HG02970 (cell line): ENCODE data around the gene SLC39A6.
"Not testable (repeated sequence)": the region's sequence is repeated elsewhere in the genome, so short reads cannot be mapped to it uniquely, and the experiment has no call there.

Source experiments
- ATAC-seq: cut with Tn5 transposase; IDR thresholded peaks from one replicate; pipeline ENCODE4 v1.9.1; 2021; ENCODE audit warnings: mild to moderate bottlenecking, moderate library complexity, moderate number of reproducible peaks; ENCODE audit not compliant: unreplicated experiment, low FRiP score

Gene SLC39A6

DNA sequence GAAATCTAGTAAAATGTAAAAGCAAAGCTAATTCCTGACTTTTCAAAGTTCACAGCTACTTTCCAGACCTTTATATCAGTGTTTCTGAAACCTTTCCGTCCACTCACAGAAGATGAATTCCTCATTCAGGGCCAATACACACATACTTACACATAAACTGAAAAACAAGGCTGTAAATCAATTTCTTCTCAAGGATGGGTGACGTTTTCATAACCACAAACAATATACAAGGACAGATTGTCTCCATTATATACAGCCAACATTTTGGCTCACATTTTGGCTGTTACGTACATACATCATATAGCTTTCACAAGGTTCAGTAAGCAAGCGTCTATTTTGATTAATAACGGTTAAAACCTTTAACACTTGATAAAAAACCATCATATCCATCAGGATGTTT lies 63.1 kb downstream of the SLC39A6 start:
- ATAC-seq: no peak

DNA sequence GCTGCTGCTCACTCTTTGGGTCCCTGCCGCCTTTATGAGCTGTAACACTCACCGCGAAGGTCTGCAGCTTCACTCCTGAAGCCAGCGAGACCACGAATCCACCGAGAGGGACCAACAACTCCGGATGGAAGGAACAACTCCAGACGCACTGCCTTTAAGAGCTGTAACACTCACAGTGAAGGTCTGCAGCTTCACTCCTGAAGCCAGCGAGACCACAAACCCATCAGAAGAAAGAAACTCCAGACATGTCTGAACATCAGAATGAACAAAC lies 64.4 kb downstream of the SLC39A6 start:
- ATAC-seq: not testable (repeated sequence)

DNA sequence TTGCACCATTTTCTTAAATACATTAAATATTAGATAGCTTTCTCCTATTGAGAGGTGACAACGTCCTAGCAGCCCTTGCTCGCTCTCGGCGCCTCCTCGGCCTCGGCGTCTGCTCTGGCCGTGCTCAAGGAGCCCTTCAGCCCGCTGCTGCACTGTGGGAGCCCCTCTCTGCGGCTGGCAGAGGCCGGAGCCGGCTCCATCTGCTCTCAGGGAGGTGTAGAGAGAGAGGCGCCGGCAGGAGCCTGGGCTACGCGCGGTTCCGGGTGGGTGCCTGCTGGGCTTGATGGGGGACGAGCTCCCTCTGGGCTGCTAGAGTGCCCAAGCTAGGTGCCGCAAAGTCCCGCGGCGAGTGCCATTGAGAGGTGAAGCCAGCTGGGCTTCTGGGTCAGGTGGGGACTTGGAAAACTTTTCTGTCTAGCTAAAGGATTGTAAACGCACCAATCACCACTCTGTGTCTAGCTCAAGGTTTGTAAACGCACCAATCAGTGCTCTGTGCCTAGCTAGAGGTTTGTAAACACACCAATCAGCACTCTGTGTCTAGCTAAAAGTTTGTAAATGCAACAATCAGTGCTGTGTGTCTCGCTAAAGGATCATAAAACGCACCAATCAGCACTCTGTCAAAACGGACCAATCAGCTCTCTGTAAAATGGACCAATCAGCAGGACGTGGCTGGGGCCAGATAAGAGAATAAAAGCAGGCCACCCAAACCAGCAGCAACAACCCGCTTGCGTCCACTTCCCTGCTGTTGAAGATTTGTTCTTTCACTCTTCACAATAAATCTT lies 64.9 kb downstream of the SLC39A6 start:
- no peak for ATAC-seq

DNA sequence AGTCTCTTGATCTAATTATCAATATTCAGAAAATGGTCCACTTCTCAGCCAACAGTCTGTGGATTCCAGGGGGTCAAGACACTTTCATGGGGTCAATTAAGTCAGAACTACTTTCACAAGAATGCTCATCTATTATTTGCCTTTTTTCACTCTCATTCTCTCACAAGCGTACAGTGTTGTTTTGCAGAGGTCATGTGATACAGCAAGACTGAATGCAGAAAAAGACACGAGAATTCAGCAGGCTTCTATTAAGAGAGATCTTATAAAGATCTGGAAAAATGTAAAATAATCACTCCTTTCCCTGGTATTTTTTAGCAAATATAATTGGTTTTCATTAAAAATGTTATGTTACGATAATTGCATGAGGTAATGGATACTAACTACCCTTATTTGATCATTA lies 70.5 kb downstream of the SLC39A6 start:
- ATAC-seq: no peak
